Brain microvascular endothelial cell (primary cell): ENCODE data around the gene GMDS.

ENCODE experiments used
- DNase-seq: peaks from one replicate; pipeline ENCODE4 v3.0.0-alpha.2; 2020
- H3K27ac ChIP-seq: fragments of 250-450 bp; sonication (Bioruptor Pico); 2 replicates; pipeline ENCODE4 v1.5.1; 2020; ENCODE audit warnings: mild to moderate bottlenecking, moderate library complexity
- H3K27me3 ChIP-seq: fragments of 250-450 bp; sonication (Bioruptor Pico); replicated peaks from 2 replicates; pipeline ENCODE4 v1.5.1; 2020; ENCODE audit warnings: mild to moderate bottlenecking
- H3K36me3 ChIP-seq: fragments of 250-450 bp; sonication (Bioruptor Pico); replicated peaks from 2 replicates; pipeline ENCODE4 v1.5.1; 2020; ENCODE audit warnings: mild to moderate bottlenecking
- H3K4me3 ChIP-seq: 2 replicates; pipeline ENCODE4 v1.5.1; 2011; ENCODE audit warnings: low read depth, mild to moderate bottlenecking, control low read depth, low read length, moderate library complexity
- in situ Hi-C: cut with HindIII; loops from 2 replicates; pipeline ENCODE4 v1.10.0; 2017; ENCODE audit warnings: low sequenced_read_pairs, low pct_ligation_motif_present
- TF ChIP-seq, protein P1 (sequence below): IDR thresholded peaks from 2 replicates; pipeline ENCODE4 v1.5.1; 2011; ENCODE audit warnings: low read depth, mild to moderate bottlenecking, moderate library complexity, low read length, control low read depth, inconsistent platforms; ENCODE audit errors: missing control alignments

The GMDS gene

DNA sequence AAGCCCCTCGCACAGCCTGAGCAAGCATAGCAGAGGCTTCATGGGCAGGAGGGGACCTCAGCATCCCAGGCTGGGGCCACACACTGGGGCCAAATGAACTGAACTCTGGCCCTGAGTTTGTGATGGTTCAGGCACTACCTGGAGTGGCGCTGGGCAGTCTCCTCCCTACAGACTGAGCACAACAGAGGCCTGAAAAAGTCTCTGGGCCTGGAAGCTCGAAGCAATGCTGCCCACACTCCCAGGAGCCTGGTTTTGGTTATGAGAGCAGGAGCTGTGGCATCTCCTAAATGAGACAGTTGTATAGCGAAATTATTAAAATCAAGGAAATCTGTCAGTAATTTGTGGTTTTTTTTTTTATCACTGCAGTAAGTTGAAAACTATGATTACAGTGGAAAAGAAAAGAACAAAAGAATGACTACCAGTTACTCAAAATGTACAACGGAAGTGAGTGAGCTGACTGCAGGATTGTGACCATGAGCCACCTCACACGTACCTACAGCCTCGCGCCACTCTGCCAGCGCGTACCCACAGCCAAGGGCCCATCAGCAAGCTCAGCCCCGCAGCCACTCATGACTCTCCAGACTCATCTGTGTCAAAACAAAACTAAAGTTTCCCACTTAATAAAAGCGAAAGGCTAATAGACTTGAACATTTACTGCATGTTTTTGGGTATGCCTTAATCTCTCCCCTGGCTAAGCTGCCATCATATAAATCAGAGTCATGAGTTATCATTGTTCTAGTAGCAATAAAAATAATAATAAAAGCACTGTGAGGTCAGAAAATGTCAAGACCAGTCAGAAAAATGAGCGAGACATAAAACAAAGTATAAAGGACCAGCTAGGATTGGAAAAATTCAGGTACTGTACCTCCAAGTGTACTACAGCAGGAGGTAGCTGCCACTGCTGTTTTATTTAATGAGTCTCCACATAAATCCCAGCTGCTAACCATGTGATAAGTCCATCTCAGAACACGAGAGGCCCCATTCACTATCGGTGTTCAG is 458.7 kb downstream of the GMDS start:
- no peak overlapping the region for H3K27ac ChIP-seq
- in situ Hi-C loops: no loop called here
- no peak for DNase-seq
- no peaks in the 10 kb centered on the region for H3K27me3 ChIP-seq
- no peak overlapping the region for H3K4me3 ChIP-seq
- TF ChIP-seq, protein P1, sequence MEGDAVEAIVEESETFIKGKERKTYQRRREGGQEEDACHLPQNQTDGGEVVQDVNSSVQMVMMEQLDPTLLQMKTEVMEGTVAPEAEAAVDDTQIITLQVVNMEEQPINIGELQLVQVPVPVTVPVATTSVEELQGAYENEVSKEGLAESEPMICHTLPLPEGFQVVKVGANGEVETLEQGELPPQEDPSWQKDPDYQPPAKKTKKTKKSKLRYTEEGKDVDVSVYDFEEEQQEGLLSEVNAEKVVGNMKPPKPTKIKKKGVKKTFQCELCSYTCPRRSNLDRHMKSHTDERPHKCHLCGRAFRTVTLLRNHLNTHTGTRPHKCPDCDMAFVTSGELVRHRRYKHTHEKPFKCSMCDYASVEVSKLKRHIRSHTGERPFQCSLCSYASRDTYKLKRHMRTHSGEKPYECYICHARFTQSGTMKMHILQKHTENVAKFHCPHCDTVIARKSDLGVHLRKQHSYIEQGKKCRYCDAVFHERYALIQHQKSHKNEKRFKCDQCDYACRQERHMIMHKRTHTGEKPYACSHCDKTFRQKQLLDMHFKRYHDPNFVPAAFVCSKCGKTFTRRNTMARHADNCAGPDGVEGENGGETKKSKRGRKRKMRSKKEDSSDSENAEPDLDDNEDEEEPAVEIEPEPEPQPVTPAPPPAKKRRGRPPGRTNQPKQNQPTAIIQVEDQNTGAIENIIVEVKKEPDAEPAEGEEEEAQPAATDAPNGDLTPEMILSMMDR: no peak
- H3K36me3 ChIP-seq: no peaks in the 10 kb centered on the region

DNA sequence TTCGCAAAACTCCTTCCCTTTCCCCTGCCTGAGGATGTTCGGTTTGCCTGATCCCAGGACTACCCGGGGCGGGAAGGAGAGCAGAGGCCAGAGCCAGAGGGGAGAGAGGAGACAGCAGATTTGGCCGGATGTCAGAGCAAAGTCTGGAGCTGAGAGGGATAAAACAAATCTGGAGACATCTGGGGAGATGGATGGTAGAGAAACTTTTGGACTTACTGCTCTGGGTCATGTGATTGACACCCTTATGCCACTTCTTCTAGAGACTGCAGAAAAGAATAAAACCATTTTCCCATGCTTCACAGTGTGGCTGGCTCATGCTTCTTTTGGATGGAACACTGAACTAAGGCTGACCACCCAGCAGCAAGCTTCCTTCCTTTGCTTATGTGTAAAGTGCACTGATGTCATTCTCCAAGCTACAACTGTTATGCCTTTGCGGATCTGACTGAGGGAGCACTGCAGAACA is 461.0 kb downstream of the GMDS start:
- no peak overlapping the region for H3K27ac ChIP-seq
- TF ChIP-seq, protein P1: no peak
- in situ Hi-C loops: no loop called here
- no peaks in the 10 kb centered on the region for H3K27me3 ChIP-seq
- H3K4me3 ChIP-seq: no peak overlapping the region
- H3K36me3 ChIP-seq: no peaks in the 10 kb centered on the region
- no peak for DNase-seq

DNA sequence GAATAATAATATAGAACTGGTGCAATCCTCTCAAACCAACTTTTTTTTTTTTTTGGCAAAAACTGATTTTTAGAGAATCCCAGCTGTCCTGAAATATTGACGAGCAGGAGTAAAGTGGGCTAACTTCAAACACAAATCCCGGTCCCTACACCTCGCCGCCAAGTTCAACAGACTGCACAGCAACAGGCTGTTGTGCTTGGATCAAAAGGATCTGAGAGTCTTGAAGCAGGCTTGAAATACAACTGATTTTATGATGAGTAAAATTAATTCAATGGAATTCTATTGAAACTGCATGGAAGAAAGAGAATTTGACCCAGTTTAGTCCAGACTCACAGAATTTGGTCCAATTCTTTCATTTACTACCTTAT is 463.6 kb downstream of the GMDS start:
- in situ Hi-C loops: no loop called here
- H3K4me3 ChIP-seq: no peak overlapping the region
- H3K27me3 ChIP-seq: no peaks in the 10 kb centered on the region
- H3K27ac ChIP-seq: no peak overlapping the region
- TF ChIP-seq, protein P1: no peak
- no peak for DNase-seq
- H3K36me3 ChIP-seq: no peaks in the 10 kb centered on the region

DNA sequence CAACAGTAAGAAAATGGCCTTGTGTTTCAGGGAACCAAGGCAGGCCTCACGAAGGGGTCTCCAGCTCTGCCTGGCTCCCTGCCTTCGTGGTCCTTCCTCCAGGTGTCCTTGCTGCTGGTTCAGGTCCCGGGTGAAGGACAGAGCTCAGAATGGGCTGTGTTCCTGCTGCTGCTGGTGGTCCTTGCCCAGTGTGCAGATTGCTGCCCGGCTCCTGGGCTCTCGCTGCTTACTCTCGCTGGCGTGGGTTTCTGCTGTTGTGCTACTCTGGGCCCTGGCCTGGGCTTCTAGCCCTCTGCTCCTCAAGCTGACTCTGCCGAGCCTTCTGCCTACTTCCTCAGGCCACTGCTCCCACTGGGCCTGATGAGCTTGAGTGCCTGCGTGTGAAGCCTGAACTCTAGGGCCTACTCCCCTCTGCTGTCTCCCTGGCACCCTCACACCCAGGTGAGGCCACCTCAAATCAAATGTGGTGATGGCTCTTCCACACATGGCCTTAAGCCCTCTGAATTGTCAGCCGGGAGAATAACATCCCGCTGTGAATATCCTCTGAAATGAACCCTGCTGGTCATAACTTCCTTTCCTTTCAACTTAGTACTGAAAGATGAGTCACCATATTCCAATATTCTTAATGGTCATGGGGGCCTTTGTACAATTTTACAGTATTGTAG is 464.1 kb downstream of the GMDS start:
- Histone ChIP-seq H3K27ac (no peak overlapping the region), H3K36me3 (no peaks in the 10 kb centered on the region), H3K4me3 (no peak overlapping the region), H3K27me3 (no peaks in the 10 kb centered on the region)
- in situ Hi-C loops: no loop called here
- DNase-seq: no peak
- TF ChIP-seq, protein P1: no peak

DNA sequence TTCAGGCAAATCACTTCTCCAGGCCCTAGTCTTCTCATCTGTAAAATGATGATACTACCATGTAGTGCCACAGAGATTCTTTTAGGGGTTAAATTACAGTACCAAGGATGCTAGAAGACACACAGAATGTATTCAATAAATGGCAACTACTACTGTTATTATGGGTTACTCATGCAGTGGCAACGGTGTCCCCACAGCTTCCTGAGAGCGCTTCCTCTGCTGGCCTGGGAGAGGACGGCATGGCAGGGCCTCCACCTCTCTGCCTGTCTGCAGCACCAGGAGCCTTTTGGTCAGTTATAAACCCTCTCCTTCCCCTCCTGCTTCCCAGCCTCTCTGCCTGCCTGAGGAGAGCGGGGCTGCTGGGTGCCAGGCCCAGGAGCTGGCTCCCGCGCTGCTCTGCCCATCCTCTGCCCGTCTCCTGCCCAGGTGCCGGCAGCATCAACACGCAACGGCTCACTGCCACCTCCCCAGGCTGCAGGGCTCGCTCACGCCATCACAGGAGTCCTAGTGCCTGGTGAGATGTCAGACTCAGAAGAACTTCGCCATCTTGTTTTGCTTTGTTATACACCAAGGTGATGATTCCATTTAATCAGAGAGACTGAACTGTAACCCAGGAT is 465.0 kb downstream of the GMDS start:
- H3K36me3 ChIP-seq: no peaks in the 10 kb centered on the region
- no peak overlapping the region for H3K4me3 ChIP-seq
- no peaks in the 10 kb centered on the region for H3K27me3 ChIP-seq
- no peak for DNase-seq
- no peak overlapping the region for H3K27ac ChIP-seq
- TF ChIP-seq, protein P1: no peak
- in situ Hi-C loops: no loop called here
